ENCODE data around the gene TOMM5.
"Not testable (repeated sequence)": the region's sequence is repeated elsewhere in the genome, so short reads cannot be mapped to it uniquely, and the experiment has no call there.

Gene TOMM5

GRCh38 chr9:37609735-37610397 is 17.5 kb upstream of the TOMM5 start:
- no peak for DNase-seq

GRCh38 chr9:37608250-37608649 is 15.9 kb upstream of the TOMM5 start:
- no peak for DNase-seq

- DNase-seq, result no peak
These were observed 11.9 kb upstream of the TOMM5 start for GRCh38 chr9:37604296-37604695.

- no peak for DNase-seq
These were observed 10.4 kb upstream of the TOMM5 start for GRCh38 chr9:37602817-37603216.

DNA sequence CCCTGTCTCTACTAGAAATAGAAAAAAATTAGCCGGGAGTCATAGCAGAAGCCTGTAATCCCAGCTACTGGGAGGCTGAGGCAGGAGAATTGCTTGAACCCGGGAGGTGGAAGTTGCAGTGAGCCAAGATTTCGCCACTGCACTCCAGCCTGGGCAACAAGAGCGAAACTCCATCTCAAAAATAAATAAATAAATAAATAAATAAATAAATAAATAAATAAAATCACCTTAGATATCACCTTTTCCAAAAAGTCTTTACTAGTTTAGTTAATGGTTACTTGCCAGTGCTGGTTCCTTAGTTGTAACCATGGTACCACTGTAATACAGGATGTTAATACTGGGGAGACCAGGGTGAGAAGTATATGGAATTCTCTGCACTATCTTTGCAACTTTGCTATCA is 9.7 kb upstream of the TOMM5 start:
- DNase-seq, result not testable (repeated sequence)

DNA sequence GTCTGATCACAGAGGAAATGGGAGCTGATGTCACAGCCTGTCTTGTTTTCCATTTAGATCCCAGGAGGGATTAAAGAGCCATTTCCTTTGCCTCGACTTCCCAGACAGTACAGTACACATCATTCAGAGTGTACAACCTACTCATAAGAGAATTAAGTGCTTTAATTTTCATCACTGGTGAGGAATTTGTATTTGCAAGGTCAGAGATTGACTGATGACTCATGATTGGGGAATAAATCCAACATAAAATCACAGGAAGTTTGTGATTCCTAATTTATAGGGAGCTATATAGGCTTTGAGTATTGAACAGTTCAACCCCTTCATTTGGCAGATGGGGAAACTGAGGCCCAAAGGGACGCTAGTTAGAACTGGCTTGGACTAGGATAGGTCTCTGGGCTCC is 4.1 kb upstream of the TOMM5 start:
- no peak for DNase-seq

- DNase-seq, result no peak
These were observed 1.6 kb upstream of the TOMM5 start for GRCh38 chr9:37593883-37594448.

DNA sequence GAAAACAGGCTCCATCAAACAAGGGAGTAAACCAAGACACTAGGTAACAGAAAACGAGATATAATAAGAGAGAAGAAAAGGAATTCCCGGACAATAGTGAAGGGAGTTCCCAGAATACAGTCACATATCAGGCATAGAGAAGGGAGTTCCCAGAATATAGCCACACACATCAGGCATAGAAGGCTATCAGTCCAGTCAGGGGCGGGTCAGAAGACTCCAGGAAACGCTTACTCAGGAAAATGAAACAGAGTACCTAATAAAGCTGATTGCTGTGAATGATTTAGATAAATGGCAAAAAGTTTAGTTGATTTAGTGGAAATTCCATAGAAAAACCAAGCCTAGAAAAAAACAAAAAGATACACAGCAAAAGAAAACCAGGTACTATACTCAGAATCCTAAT is 4.9 kb downstream of the TOMM5 start:
- DNase-seq, result no peak

DNA sequence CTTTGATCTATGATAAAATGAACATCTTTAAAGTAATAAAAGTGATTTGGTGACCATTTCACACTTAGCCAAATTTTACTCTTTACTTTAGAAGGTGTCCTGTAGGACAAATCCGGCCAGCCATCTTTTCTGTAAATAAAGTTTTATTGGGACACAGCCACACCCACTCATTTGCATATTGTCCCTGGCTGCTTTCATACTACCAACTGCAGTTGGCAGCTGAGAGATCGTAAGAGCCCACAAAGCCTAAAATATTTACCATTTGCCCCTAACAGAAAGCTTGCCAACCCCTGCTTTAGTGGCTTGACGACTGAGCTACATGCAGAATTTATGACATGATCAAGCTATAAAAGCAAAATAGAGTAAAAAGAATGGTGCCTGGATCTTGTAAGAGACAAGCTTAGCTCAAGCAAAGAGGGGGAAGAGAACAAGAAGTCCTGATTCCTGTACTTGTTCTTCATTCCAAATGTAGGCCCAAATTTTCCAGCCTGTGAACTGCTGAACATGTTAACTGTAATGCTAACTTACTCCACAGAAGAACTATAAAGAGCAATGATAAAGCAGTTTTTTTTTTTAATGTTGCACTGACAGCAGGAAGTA is 8.8 kb downstream of the TOMM5 start:
- no peak for DNase-seq

DNA sequence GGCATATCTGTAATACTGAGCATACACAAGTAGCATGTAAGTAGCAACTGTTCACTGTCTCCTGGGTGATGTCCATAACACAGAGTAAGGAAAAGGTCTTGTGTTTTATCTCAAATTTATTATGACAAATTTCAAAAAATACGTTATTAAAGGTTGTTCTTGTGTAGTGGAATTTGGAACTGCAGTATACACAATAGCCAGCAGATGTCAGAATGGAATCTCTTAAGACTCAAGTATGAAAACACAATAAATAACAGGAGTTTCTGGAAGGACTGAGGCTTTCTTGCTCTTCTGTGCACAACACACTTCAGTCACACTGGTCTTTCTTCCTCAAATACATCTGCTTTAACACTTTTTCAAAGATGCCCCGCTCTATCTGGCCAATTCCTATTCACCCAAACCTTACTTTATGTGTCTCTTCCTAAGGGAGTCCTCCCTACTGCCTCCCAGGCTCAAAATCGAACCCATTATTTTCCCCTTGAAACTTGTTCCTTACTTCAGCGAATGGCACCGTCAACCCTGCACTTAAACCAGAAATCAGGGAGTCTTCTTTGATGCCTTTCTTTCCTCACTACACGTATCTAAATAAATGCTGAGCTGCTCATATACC is 9.7 kb downstream of the TOMM5 start:
- DNase-seq, result peak; percentile 35

DNA sequence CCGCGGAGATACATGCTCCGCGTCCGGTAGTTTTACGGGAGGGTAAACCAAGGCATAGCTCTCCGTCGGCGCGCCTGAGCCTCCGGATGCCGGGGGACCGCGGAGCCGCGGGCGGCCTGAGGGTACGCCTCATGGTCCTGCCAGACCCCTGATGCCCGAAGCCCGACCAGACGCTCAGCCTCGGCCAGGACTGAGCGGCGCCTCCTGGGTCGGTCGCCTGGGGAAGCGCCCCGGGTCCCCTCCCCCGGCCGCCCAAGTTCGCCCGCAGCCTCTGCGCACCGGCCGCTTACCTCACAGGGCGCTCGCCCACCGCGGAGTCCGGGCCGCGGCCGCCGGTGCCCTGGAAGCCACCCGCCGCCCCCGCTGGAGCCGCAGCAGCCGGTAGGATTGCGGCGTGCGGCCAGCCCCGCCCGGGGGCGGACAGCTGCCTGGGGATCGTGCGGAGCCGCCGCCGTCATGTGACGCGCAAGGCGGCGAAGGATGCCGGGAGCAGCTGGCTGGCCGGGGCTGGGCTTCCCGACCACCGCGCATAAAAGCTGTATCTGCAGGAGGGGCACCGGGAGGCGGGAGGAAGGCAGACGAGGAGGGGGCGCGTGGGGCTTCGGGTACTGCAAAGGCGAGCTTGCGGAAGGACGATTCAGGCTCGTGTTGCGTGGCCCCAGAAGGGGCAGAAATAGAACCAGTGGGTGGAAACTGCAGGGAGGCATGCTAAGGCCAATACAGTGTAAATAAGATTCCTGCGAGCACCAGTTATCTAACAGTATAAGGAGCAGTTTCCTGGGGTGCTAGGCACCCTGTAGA is 16.3 kb downstream of the TOMM5 start, which contains the start of gene FBXO10:
TSS of gene FBXO10 (minus strand) at position 460 of the 801 bp plus-strand sequence. CDS start 34,612 bp downstream, outside the sequence.
- peak; percentile 71 for DNase-seq

- DNase-seq, result no peak
These were observed 16.9 kb downstream of the TOMM5 start for GRCh38 chr9:37575511-37575914.

GRCh38 chr9:37575001-37575400 is 17.4 kb downstream of the TOMM5 start:
- DNase-seq, result no peak

DNA sequence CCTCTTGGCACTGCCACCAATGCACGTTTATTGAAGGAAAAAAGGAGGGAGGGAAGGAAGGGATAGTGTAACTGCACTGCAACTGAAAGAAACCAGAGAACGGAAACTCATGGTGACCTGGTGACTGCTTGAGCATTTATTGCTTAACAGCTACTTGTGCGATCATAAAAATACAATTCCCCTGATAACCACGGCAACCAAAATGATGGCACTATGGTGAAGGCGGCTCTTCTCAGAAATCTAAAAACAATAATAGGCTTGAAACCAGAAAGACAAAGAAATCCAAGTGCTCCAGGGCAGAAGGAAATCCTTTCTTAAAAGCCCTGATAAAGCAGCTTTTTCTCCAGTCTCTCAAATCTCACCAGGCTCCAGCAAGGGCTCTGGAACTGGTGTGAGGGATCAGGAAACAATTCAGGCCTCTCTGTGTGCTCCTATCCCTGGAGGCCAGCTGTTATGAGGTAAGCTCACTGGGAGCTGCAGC is 18.1 kb downstream of the TOMM5 start:
- no peak for DNase-seq

- no peak for DNase-seq
These were observed 21.1 kb downstream of the TOMM5 start for GRCh38 chr9:37571282-37571681.

- DNase-seq, result no peak
These were observed 25.7 kb downstream of the TOMM5 start for GRCh38 chr9:37566716-37567115.

- DNase-seq, result no peak
These were observed 26.5 kb downstream of the TOMM5 start for GRCh38 chr9:37565661-37566618.

DNA sequence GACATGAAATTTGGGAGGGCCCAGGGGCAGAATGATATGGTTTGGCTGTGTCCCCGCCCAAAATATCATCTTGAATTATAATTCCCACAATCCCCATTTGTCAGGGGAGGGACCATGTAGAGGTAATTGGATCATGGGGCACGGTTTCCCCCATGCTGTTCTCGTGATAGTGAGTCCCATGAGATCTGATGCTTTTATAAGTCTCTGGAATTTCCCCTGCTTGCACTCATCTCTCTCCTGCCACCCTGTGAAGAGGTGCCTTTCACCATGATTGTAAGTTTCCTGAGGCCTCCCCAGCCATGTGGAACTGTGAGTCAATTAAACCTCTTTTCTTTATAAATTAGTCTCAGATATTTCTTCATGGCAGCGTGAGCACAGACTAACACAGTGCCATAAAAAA is 27.5 kb downstream of the TOMM5 start:
- DNase-seq, result no peak

DNA sequence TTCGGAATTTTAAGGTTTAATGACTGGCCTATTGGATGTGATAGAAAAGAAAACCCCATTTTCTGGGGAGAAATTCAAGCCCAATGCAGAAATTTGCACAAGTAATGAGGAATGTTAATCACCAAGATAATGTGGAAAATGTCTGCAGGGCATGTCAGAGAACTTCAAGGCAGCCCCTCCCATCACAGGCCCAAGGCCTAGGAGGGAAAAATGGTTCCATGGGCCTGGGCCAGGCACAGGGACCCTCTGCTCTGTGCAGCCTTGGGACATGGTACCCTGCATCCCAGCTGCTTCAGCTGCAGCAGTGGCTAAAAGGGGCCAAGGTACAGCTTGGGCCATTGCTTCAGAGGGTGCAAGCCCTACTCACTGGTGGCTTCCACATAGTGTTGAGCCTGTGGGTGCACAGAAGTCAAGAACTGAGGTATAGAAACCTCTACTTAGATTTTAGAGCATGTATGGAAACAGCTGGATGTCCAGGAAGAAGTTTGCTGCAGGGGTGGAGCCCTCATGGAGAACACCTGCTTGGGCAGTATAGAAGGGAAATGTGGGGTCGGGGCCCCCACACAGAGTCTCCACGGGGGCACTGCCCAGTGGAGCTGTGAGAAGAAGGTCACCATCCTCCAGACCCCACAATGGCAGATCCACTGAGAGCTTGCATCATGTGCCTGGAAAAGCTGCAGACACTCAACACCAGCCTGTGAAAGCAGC is 28.4 kb downstream of the TOMM5 start:
- no peak for DNase-seq

- DNase-seq, result no peak
These were observed 29.6 kb downstream of the TOMM5 start for GRCh38 chr9:37562826-37563225.

GRCh38 chr9:37561682-37562081 is 30.7 kb downstream of the TOMM5 start:
- no peak for DNase-seq

Data from NCI-H1105 treated with DMSO at 0.1 percent for 48 hours (cell line).